GM23338 (cell line): ENCODE data around the gene FRY. TPM values are rescaled to one million over a fixed set of nuclear protein-coding genes. Genes with fewer than 3 reads are reported as not detected.

Source experiments
- ATAC-seq: fragments of 200-7000 bp; cut with Tn5 transposase; 3 replicates; pipeline ENCODE4 v1.9.1; 2020
- DNase-seq: peaks from one replicate; pipeline ENCODE4 v3.0.0-alpha.2; 2015; ENCODE audit warnings: low spot score
- H2AFZ ChIP-seq: fragments of 200-600 bp; sonication (generic); 2 replicates; pipeline ENCODE4 v1.8.0; 2016; ENCODE audit warnings: antibody characterized with exemption, mild to moderate bottlenecking, moderate library complexity
- H3F3A ChIP-seq: fragments of 200-600 bp; sonication (generic); replicated peaks from 2 replicates; pipeline ENCODE4 v1.8.0; 2017; ENCODE audit warnings: antibody characterized with exemption, mixed run types, low read depth
- H3K27ac ChIP-seq: fragments of 200-600 bp; sonication (generic); 2 replicates; pipeline ENCODE4 v1.6.1; 2016; ENCODE audit warnings: low read depth
- H3K27me3 ChIP-seq: fragments of 200-600 bp; sonication (generic); 2 replicates; pipeline ENCODE4 v1.8.0; 2016; ENCODE audit warnings: mild to moderate bottlenecking, mixed run types, moderate library complexity; ENCODE audit not compliant: insufficient read depth
- H3K36me3 ChIP-seq: fragments of 200-600 bp; sonication (generic); 2 replicates; pipeline ENCODE4 v1.8.0; 2016; ENCODE audit warnings: mild to moderate bottlenecking; ENCODE audit not compliant: insufficient read depth
- H3K4me1 ChIP-seq: fragments of 200-600 bp; sonication (generic); 2 replicates; pipeline ENCODE4 v1.8.0; 2016; ENCODE audit warnings: mild to moderate bottlenecking, moderate library complexity; ENCODE audit not compliant: insufficient read depth
- H3K4me2 ChIP-seq: fragments of 200-600 bp; sonication (generic); 2 replicates; pipeline ENCODE4 v1.7.1; 2017; ENCODE audit warnings: mixed run types
- H3K4me3 ChIP-seq: fragments of 200-600 bp; sonication (generic); 2 replicates; pipeline ENCODE4 v1.6.1; 2016; ENCODE audit warnings: mixed run types
- H3K79me2 ChIP-seq: fragments of 200-600 bp; sonication (generic); replicated peaks from 2 replicates; pipeline ENCODE4 v1.8.0; 2017; ENCODE audit warnings: mild to moderate bottlenecking; ENCODE audit not compliant: insufficient read depth
- H3K9me2 ChIP-seq: fragments of 200-600 bp; sonication (generic); 2 replicates; pipeline ENCODE4 v1.8.0; 2017; ENCODE audit not compliant: insufficient read depth
- H4K20me1 ChIP-seq: fragments of 200-600 bp; sonication (generic); replicated peaks from 2 replicates; pipeline ENCODE4 v1.8.0; 2017; ENCODE audit warnings: mild to moderate bottlenecking; ENCODE audit not compliant: insufficient read depth
- H3K27ac Mint-ChIP-seq: 2 replicates; pipeline ENCODE4 v1.8.0; 2020; ENCODE audit warnings: inconsistent platforms, mild to moderate bottlenecking, moderate library complexity, mixed read lengths
- H3K27me3 Mint-ChIP-seq: 3 replicates; pipeline ENCODE4 v1.8.0; 2022; ENCODE audit warnings: low read depth, mild to moderate bottlenecking, moderate library complexity, mixed read lengths, inconsistent platforms; ENCODE audit not compliant: insufficient read depth, poor library complexity
- H3K36me3 Mint-ChIP-seq: 3 replicates; pipeline ENCODE4 v1.8.0; 2021; ENCODE audit warnings: low read depth, mild to moderate bottlenecking, inconsistent platforms, moderate library complexity, mixed read lengths
- H3K4me1 Mint-ChIP-seq: 3 replicates; pipeline ENCODE4 v1.8.0; 2020; ENCODE audit warnings: mild to moderate bottlenecking, inconsistent platforms, mixed read lengths
- H3K4me3 Mint-ChIP-seq: 3 replicates; pipeline ENCODE4 v1.8.0; 2021; ENCODE audit warnings: moderate library complexity, mild to moderate bottlenecking, inconsistent platforms, mixed read lengths
- H3K9me3 Mint-ChIP-seq: 3 replicates; pipeline ENCODE4 v1.8.0; 2020; ENCODE audit warnings: moderate library complexity, mild to moderate bottlenecking, inconsistent platforms, mixed read lengths
- CREB1 ChIP-seq: fragments of 250-450 bp; sonication (Bioruptor Pico); IDR thresholded peaks from 2 replicates; pipeline ENCODE4 v1.5.0; 2020; ENCODE audit warnings: low read depth, mild to moderate bottlenecking, moderate library complexity
- CTCF ChIP-seq, 2 experiments: fragments of 200-600 bp in 1 of 2; sonication (generic) in 1 of 2; conservative IDR thresholded peaks; 2 replicates each; pipeline versions ENCODE4 v1.5.1 to v1.6.1; 2016 to 2017; ENCODE audit warnings: antibody characterized with exemption in 2 of 2, low read depth in 2 of 2, mild to moderate bottlenecking in 2 of 2, moderate library complexity in 1 of 2
- EZH2 ChIP-seq: fragments of 200-600 bp; sonication (generic); IDR thresholded peaks from one replicate; pipeline ENCODE4 v1.8.0; 2017; ENCODE audit warnings: antibody characterized with exemption, mild to moderate bottlenecking, low read depth; ENCODE audit not compliant: unreplicated experiment
- POLR2AphosphoS5 ChIP-seq: IDR thresholded peaks from 2 replicates; pipeline ENCODE4 v1.6.1; 2016; ENCODE audit warnings: antibody characterized with exemption, low read depth
- STAT1 ChIP-seq: IDR thresholded peaks from one replicate; pipeline ENCODE4 v1.6.1; 2016; ENCODE audit warnings: antibody characterized with exemption; ENCODE audit not compliant: unreplicated experiment
- polyA plus RNA-seq: library from polyadenylated mRNA; unstranded; fragments of >200 nt; fragmentation: Nextera tagmentation; extraction: Ambion mirVana; gene quantifications from 2 replicates; pipeline ENCODE4 v1.2.1, GENCODE V29; 2016
- total RNA-seq: library from RNA; depleted of rRNA; stranded (reverse); fragments of >200 nt; shearing (Covaris generic); gene quantifications from 2 replicates; pipeline ENCODE4 v1.2.3, GENCODE V29; 2014
- TF ChIP-seq, protein P1 (sequence below): IDR thresholded peaks from one replicate; pipeline ENCODE4 v1.6.1; 2018; ENCODE audit warnings: antibody characterized with exemption; ENCODE audit not compliant: unreplicated experiment
- TF ChIP-seq, protein P2 (sequence below): fragments of 250-450 bp; sonication (Bioruptor Pico); IDR thresholded peaks from 2 replicates; pipeline ENCODE4 v1.5.0; 2020; ENCODE audit warnings: mild to moderate bottlenecking, moderate library complexity

Gene FRY
- total and polyA plus RNA-seq, 2 experiments from 2014 or later, result 2.4 to 10.1 TPM

DNA sequence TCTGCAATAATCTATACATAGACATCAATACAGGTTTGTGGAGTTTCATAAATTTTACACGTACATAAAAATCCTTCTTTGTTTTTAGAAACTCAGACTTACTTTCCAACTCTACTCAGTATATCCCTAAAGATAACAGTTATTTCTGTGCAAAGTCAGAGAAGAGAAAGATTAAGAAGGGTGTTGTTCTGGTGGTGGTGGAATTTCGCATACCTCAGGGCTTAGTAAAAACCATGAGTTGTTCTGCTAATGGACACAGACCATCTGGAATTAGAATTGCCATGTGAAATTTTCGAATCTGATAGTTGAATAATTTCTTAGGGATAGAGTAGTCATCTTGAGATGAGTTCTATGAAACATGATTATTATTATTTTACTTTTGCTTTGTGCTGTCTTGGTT lies 180.8 kb downstream of the FRY start:
- Mint-ChIP-seq H3K36me3 (no peaks in the 10 kb centered on the region), H3K27me3 (no peaks in the 10 kb centered on the region), H3K4me3 (no peak overlapping the region), H3K9me3 (no peaks in the 10 kb centered on the region), H3K27ac (no peak overlapping the region), H3K4me1 (peaks cover 5% of the 10 kb centered on the region; the same call in 2 of the 3 replicates)
- Histone ChIP-seq H3K27ac (no peak overlapping the region), H2AFZ (no peak overlapping the region), H3K9me2 (no peaks in the 10 kb centered on the region), H3K4me1 (no peaks in the 10 kb centered on the region), H3K4me3 (no peak overlapping the region), H3K79me2 (no peaks in the 10 kb centered on the region), H4K20me1 (no peaks in the 10 kb centered on the region), H3F3A (no peaks in the 10 kb centered on the region), H3K36me3 (no peaks in the 10 kb centered on the region), H3K4me2 (no peak overlapping the region), H3K27me3 (no peaks in the 10 kb centered on the region)
- ATAC-seq (no peak), DNase-seq (no peak)
- TF ChIP-seq STAT1 (no peak), POLR2AphosphoS5 (no peak), CTCF (conservative IDR thresholded peaks at IDR 0.05; ENCODE audit: low read depth in 2 of 2) (no peak), EZH2 (no peak), CREB1 (CRISPR knock-in tag) (no peak)
- TF ChIP-seq, protein P1, sequence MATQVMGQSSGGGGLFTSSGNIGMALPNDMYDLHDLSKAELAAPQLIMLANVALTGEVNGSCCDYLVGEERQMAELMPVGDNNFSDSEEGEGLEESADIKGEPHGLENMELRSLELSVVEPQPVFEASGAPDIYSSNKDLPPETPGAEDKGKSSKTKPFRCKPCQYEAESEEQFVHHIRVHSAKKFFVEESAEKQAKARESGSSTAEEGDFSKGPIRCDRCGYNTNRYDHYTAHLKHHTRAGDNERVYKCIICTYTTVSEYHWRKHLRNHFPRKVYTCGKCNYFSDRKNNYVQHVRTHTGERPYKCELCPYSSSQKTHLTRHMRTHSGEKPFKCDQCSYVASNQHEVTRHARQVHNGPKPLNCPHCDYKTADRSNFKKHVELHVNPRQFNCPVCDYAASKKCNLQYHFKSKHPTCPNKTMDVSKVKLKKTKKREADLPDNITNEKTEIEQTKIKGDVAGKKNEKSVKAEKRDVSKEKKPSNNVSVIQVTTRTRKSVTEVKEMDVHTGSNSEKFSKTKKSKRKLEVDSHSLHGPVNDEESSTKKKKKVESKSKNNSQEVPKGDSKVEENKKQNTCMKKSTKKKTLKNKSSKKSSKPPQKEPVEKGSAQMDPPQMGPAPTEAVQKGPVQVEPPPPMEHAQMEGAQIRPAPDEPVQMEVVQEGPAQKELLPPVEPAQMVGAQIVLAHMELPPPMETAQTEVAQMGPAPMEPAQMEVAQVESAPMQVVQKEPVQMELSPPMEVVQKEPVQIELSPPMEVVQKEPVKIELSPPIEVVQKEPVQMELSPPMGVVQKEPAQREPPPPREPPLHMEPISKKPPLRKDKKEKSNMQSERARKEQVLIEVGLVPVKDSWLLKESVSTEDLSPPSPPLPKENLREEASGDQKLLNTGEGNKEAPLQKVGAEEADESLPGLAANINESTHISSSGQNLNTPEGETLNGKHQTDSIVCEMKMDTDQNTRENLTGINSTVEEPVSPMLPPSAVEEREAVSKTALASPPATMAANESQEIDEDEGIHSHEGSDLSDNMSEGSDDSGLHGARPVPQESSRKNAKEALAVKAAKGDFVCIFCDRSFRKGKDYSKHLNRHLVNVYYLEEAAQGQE, result no peak
- TF ChIP-seq, protein P2, sequence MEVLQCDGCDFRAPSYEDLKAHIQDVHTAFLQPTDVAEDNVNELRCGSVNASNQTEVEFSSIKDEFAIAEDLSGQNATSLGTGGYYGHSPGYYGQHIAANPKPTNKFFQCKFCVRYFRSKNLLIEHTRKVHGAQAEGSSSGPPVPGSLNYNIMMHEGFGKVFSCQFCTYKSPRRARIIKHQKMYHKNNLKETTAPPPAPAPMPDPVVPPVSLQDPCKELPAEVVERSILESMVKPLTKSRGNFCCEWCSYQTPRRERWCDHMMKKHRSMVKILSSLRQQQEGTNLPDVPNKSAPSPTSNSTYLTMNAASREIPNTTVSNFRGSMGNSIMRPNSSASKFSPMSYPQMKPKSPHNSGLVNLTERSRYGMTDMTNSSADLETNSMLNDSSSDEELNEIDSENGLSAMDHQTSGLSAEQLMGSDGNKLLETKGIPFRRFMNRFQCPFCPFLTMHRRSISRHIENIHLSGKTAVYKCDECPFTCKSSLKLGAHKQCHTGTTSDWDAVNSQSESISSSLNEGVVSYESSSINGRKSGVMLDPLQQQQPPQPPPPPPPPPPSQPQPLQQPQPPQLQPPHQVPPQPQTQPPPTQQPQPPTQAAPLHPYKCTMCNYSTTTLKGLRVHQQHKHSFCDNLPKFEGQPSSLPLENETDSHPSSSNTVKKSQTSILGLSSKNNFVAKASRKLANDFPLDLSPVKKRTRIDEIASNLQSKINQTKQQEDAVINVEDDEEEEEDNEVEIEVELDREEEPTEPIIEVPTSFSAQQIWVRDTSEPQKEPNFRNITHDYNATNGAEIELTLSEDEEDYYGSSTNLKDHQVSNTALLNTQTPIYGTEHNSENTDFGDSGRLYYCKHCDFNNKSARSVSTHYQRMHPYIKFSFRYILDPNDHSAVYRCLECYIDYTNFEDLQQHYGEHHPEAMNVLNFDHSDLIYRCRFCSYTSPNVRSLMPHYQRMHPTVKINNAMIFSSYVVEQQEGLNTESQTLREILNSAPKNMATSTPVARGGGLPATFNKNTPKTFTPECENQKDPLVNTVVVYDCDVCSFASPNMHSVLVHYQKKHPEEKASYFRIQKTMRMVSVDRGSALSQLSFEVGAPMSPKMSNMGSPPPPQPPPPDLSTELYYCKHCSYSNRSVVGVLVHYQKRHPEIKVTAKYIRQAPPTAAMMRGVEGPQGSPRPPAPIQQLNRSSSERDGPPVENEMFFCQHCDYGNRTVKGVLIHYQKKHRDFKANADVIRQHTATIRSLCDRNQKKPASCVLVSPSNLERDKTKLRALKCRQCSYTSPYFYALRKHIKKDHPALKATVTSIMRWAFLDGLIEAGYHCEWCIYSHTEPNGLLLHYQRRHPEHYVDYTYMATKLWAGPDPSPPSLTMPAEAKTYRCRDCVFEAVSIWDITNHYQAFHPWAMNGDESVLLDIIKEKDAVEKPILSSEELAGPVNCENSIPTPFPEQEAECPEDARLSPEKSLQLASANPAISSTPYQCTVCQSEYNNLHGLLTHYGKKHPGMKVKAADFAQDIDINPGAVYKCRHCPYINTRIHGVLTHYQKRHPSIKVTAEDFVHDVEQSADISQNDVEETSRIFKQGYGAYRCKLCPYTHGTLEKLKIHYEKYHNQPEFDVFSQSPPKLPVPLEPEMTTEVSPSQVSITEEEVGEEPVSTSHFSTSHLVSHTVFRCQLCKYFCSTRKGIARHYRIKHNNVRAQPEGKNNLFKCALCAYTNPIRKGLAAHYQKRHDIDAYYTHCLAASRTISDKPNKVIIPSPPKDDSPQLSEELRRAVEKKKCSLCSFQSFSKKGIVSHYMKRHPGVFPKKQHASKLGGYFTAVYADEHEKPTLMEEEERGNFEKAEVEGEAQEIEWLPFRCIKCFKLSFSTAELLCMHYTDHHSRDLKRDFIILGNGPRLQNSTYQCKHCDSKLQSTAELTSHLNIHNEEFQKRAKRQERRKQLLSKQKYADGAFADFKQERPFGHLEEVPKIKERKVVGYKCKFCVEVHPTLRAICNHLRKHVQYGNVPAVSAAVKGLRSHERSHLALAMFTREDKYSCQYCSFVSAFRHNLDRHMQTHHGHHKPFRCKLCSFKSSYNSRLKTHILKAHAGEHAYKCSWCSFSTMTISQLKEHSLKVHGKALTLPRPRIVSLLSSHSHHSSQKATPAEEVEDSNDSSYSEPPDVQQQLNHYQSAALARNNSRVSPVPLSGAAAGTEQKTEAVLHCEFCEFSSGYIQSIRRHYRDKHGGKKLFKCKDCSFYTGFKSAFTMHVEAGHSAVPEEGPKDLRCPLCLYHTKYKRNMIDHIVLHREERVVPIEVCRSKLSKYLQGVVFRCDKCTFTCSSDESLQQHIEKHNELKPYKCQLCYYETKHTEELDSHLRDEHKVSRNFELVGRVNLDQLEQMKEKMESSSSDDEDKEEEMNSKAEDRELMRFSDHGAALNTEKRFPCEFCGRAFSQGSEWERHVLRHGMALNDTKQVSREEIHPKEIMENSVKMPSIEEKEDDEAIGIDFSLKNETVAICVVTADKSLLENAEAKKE (CRISPR knock-in tag), result no peak
